Measurements from ENCODE around the gene CRACR2A.

- TF ChIP-seq, protein P1, sequence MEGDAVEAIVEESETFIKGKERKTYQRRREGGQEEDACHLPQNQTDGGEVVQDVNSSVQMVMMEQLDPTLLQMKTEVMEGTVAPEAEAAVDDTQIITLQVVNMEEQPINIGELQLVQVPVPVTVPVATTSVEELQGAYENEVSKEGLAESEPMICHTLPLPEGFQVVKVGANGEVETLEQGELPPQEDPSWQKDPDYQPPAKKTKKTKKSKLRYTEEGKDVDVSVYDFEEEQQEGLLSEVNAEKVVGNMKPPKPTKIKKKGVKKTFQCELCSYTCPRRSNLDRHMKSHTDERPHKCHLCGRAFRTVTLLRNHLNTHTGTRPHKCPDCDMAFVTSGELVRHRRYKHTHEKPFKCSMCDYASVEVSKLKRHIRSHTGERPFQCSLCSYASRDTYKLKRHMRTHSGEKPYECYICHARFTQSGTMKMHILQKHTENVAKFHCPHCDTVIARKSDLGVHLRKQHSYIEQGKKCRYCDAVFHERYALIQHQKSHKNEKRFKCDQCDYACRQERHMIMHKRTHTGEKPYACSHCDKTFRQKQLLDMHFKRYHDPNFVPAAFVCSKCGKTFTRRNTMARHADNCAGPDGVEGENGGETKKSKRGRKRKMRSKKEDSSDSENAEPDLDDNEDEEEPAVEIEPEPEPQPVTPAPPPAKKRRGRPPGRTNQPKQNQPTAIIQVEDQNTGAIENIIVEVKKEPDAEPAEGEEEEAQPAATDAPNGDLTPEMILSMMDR (IDR thresholded peaks at IDR 0.05) = no peak
- TF ChIP-seq POLR2A (IDR thresholded peaks at IDR 0.05) (no peak), EP300 (IDR thresholded peaks at IDR 0.05) (no peak)
Measured at GRCh38 chr12:3628629-3629028, 124.3 kb downstream of the CRACR2A start.

All from suprapubic skin (tissue), 3 donors.